ENCODE data around the gene GSTT2.
"Not testable (repeated sequence)": the region's sequence is repeated elsewhere in the genome, so short reads cannot be mapped to it uniquely, and the experiment has no call there.

Gene GSTT2

GRCh38 chr22:23974345-23974744, 5.6 kb upstream of the GSTT2 start, which contains the start of gene DDT:
DDT (minus strand) TSS chr22:23974441; CDS start chr22:23974414, 27 bp downstream.
- DNase-seq, result not testable (repeated sequence)

- DNase-seq, result not testable (repeated sequence)
Measured at GRCh38 chr22:23974836-23975352, 5.0 kb upstream of the GSTT2 start.

GRCh38 chr22:23977304-23977703, 2.6 kb upstream of the GSTT2 start:
- DNase-seq, result not testable (repeated sequence)

GRCh38 chr22:23980567-23980966, 633 bp downstream of the GSTT2 start:
- not testable (repeated sequence) for DNase-seq

- DNase-seq, result peak in 7 of 56 donors; percentile 6 to 23 (median 14)
Measured at GRCh38 chr22:23984430-23984829, 4.5 kb downstream of the GSTT2 start.

- DNase-seq, result not testable (repeated sequence)
Measured at GRCh38 chr22:23986089-23986488, 6.2 kb downstream of the GSTT2 start.

- not testable (repeated sequence) for DNase-seq
Measured at GRCh38 chr22:23986538-23987178, 6.7 kb downstream of the GSTT2 start.

- not testable (repeated sequence) for DNase-seq
Measured at GRCh38 chr22:23989583-23990244, 9.8 kb downstream of the GSTT2 start.

- DNase-seq, result not testable (repeated sequence)
Measured at GRCh38 chr22:23993080-23993479, 13.1 kb downstream of the GSTT2 start.

- DNase-seq, result not testable (repeated sequence)
Measured at GRCh38 chr22:23993581-23994177, 13.7 kb downstream of the GSTT2 start.

- no peak for DNase-seq
Measured at GRCh38 chr22:23997092-23997491, 17.2 kb downstream of the GSTT2 start.

GRCh38 chr22:23999779-24000178, 19.8 kb downstream of the GSTT2 start:
- not testable (repeated sequence) for DNase-seq

GRCh38 chr22:24001314-24001713, 21.4 kb downstream of the GSTT2 start:
- DNase-seq, result no peak

GRCh38 chr22:24002272-24002671, 22.3 kb downstream of the GSTT2 start:
- DNase-seq, result no peak

- DNase-seq, result no peak
Measured at GRCh38 chr22:24002851-24003250, 22.9 kb downstream of the GSTT2 start.

GRCh38 chr22:24003887-24004286, 24.0 kb downstream of the GSTT2 start:
- DNase-seq, result no peak

- DNase-seq, result peak in 6 of 56 donors; percentile 12 to 33 (median 25)
Measured at GRCh38 chr22:24005201-24005600, 25.3 kb downstream of the GSTT2 start, which contains the start of gene GSTT4. GSTT4 (minus strand) TSS chr22:24005453; CDS start chr22:24005356, 97 bp downstream.

GRCh38 chr22:24006207-24006913, 26.4 kb downstream of the GSTT2 start:
- no peak for DNase-seq

GRCh38 chr22:24006914-24007214, 26.9 kb downstream of the GSTT2 start:
- DNase-seq, result no peak

- no peak for DNase-seq
Measured at GRCh38 chr22:24007253-24008021, 27.5 kb downstream of the GSTT2 start.

- DNase-seq, result no peak
Measured at GRCh38 chr22:24008022-24008283, 28.0 kb downstream of the GSTT2 start.
